Tibial artery (tissue), 4 donors: Measurements from ENCODE around the gene PXMP2.

Experiments used
- DNase-seq, 2 donors: peaks; one replicate each; pipeline ENCODE4 v3.0.0-alpha.2; 2019
- H3K27ac ChIP-seq, 2 donors: fragments of 200-600 bp; sonication (generic) in 1 of 2; 1 replicate in 1 of 2; 2 replicates in 1 of 2; pipeline ENCODE4 v1.5.1; 2018 to 2019; ENCODE audit warnings: mild to moderate bottlenecking in 1 of 2
- H3K27me3 ChIP-seq, 2 donors: fragments of 200-600 bp; sonication (generic) in 1 of 2; one replicate each; pipeline versions ENCODE4 v1.5.1 to v1.6.0; 2016 to 2019
- H3K36me3 ChIP-seq, 3 donors: fragments of 200-600 bp; sonication (generic) in 2 of 3; one replicate each; pipeline ENCODE4 v1.5.1; 2016 to 2019; ENCODE audit warnings: mild to moderate bottlenecking in 2 of 3
- H3K4me1 ChIP-seq, 4 donors: fragments of 200-600 bp; sonication (generic) in 2 of 4; 1 replicate in 3 of 4; 2 replicates in 1 of 4; pipeline ENCODE4 v1.5.1; 2016 to 2019
- H3K4me3 ChIP-seq, 2 donors: fragments of 200-600 bp; sonication (generic) in 1 of 2; 1 replicate in 1 of 2; 2 replicates in 1 of 2; pipeline ENCODE4 v1.5.1; 2018 to 2019; ENCODE audit warnings: mild to moderate bottlenecking in 2 of 2
- H3K9me3 ChIP-seq, 3 donors: fragments of 200-600 bp; sonication (generic) in 1 of 3; one replicate each; pipeline ENCODE4 v1.5.1; 2016 to 2019
- intact Hi-C: fragments of 100-400 bp; cut with DNase I; formaldehyde crosslinking; loops from one replicate; pipeline ENCODE4 v1.15.0; 2023; ENCODE audit warnings: low total_unique reads
- TF ChIP-seq, protein P1 (sequence below), 2 experiments: fragments of 200-600 bp in 1 of 2; fragments of 450-650 bp in 1 of 2; IDR thresholded peaks; one replicate each; pipeline ENCODE4 v1.5.1; 2017 to 2019; ENCODE audit warnings: antibody characterized with exemption in 2 of 2, mild to moderate bottlenecking in 1 of 2, moderate library complexity in 1 of 2

Gene PXMP2

DNA sequence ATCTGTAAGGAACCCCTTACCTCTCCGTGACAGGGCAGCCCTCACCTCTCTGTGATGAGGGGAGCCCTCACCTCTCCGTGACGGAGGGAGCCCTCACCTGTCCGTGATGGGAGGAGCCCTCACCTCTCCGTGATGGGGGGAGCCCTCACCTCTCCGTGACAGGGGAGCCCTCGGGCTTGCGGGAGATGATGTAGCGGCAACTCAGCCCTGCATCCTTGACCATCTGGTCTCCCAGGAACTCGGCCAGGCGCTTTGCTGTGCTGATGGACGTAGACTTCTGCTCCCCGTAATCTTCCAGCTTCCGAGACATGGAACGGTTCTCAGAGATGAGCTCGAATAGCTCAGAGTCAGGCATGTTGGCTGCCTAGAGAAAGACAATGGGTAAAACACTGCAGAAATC lies 28.2 kb upstream of the PXMP2 start:
- Histone ChIP-seq H3K4me3 (no peak overlapping the region), H3K27ac (no peak overlapping the region), H3K9me3 (no peaks in the 10 kb centered on the region), H3K4me1 (no peaks in the 10 kb centered on the region), H3K36me3 (peaks cover 92 to 98% (median 93%) of the 10 kb centered on the region in 3 donors), H3K27me3 (no peaks in the 10 kb centered on the region)
- intact Hi-C loops: no loop called here
- peak in 1 of 2 donors; percentile 54 for DNase-seq
- TF ChIP-seq, protein P1, sequence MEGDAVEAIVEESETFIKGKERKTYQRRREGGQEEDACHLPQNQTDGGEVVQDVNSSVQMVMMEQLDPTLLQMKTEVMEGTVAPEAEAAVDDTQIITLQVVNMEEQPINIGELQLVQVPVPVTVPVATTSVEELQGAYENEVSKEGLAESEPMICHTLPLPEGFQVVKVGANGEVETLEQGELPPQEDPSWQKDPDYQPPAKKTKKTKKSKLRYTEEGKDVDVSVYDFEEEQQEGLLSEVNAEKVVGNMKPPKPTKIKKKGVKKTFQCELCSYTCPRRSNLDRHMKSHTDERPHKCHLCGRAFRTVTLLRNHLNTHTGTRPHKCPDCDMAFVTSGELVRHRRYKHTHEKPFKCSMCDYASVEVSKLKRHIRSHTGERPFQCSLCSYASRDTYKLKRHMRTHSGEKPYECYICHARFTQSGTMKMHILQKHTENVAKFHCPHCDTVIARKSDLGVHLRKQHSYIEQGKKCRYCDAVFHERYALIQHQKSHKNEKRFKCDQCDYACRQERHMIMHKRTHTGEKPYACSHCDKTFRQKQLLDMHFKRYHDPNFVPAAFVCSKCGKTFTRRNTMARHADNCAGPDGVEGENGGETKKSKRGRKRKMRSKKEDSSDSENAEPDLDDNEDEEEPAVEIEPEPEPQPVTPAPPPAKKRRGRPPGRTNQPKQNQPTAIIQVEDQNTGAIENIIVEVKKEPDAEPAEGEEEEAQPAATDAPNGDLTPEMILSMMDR (IDR thresholded peaks at IDR 0.05): no peak

DNA sequence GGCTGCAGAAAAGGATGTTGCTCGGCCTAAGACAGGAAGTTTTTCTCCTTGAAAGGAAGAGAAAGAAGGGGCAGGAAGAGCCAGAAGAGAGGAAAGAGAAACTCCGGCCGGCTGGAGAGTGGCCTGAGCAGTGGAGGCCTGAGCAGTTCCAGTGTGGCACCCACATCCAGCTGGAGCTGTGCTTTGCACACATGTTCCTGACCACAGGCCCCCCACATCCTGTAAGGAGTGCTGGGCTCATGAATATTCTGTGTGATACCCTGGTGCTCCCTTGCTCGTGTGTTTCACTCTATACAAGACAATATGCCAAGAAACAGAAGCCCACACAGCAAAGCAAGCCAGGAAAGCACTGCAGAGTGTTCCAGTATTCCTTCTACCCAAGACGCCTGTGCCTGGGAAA lies 27.3 kb upstream of the PXMP2 start:
- Histone ChIP-seq H3K4me3 (no peak overlapping the region), H3K4me1 (no peaks in the 10 kb centered on the region), H3K9me3 (no peaks in the 10 kb centered on the region), H3K27me3 (no peaks in the 10 kb centered on the region), H3K36me3 (peaks cover 94 to 99% (median 94%) of the 10 kb centered on the region in 3 donors), H3K27ac (no peak overlapping the region)
- intact Hi-C loops: no loop called here
- TF ChIP-seq, protein P1 (IDR thresholded peaks at IDR 0.05): no peak
- peak in 1 of 2 donors; percentile 27 for DNase-seq

DNA sequence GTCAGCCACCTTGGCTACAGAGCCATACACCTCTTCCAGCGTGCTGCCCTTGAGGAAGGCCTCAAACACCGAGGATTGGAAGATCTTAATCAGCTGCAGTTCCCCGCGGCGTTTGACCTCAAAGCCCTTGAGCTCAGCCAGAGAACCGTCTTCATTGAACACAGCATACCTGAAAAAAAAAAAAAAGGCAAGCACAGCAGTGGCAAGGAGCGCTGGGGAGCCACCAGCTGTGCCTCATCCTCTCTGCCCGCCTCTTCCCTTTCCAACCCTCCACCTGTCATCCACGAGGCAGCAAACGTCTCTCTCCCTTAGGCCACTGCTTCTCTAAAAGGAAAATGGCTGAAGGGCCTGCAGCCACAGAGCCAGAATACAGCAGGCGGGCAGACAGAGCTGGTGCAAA lies 26.4 kb upstream of the PXMP2 start:
- TF ChIP-seq, protein P1 (IDR thresholded peaks at IDR 0.05): no peak
- H3K27ac ChIP-seq: no peak overlapping the region
- DNase-seq: peak in 1 of 2 donors; percentile 19
- intact Hi-C loops: no loop called here
- H3K4me3 ChIP-seq: no peak overlapping the region
- H3K36me3 ChIP-seq: peaks cover 97 to 100% (median 99%) of the 10 kb centered on the region in 3 donors
- no peaks in the 10 kb centered on the region for H3K9me3 ChIP-seq
- no peaks in the 10 kb centered on the region for H3K4me1 ChIP-seq
- no peaks in the 10 kb centered on the region for H3K27me3 ChIP-seq

DNA sequence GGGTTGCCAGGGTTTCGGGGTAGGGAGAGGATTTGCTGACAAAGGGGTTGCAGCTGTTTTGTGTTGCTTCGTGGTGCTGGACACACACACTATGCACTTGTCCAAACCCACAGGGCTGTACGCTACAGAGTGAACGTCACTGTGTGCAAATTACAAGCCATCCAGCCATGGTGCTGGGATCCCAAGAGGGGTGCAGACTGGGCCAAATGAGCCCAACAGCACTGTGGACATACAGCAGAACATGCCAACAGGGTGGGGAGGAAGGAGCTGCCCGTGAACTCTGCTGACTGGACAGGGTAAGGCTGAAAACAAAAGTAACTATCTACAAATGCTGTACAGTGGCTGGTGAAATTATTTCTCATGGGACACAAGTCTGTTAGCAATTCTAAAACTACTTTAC lies 25.4 kb upstream of the PXMP2 start:
- TF ChIP-seq, protein P1 (IDR thresholded peaks at IDR 0.05): no peak
- Histone ChIP-seq H3K9me3 (no peaks in the 10 kb centered on the region), H3K4me1 (no peaks in the 10 kb centered on the region), H3K36me3 (peaks cover 98 to 100% (median 99%) of the 10 kb centered on the region in 3 donors), H3K27ac (no peak overlapping the region), H3K27me3 (no peaks in the 10 kb centered on the region), H3K4me3 (no peak overlapping the region)
- DNase-seq: peak in 1 of 2 donors; percentile 24
- intact Hi-C loops: no loop called here

DNA sequence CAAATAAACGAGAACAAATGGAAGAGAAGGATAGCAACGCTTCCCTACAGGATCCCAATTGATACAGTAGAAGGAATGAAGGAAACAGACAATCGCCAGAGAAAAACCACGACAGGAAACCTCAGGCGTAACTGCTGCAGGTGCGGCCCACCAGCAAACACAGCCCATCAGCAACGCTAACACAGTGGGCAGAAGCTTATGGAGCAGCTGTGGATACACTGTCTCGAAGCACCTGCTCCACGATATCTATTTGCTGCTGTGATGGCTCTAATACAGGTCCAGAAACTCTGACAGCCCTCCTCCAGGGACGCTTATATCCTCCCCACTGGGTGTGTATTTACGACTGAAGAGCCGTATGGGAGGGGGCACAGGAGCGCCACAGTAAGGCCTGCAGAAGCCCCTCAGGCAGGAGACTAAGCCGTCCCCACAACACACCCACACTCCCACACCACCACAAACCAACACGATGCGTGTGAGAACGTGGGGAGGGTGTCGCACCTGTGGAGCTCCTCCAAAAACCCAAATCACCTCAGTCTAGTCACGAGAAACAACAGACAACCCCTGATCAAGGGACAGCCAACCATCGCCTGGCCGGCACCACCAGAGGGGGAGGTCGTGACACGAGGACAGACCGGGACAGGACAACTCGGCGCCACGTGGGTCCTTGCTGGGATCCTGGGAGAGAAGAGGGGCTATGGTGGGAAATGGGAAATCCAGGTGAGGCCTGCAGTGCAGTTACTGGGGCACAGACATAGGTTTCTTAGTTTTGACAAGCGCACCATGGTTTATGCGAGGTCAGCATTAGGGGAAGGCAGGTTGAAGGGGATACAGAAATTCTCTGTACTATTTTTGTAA lies 24.3 kb upstream of the PXMP2 start:
- no peaks in the 10 kb centered on the region for H3K27me3 ChIP-seq
- no peak overlapping the region for H3K4me3 ChIP-seq
- no peaks in the 10 kb centered on the region for H3K4me1 ChIP-seq
- intact Hi-C loops: no loop called here
- peak in 1 of 2 donors; percentile 40 for DNase-seq
- H3K9me3 ChIP-seq: no peaks in the 10 kb centered on the region
- H3K36me3 ChIP-seq: peaks cover 98 to 100% (median 99%) of the 10 kb centered on the region in 3 donors
- TF ChIP-seq, protein P1 (IDR thresholded peaks at IDR 0.05): no peak
- H3K27ac ChIP-seq: no peak overlapping the region
